ENCODE results near the gene FREY1.

The FREY1 gene

DNA sequence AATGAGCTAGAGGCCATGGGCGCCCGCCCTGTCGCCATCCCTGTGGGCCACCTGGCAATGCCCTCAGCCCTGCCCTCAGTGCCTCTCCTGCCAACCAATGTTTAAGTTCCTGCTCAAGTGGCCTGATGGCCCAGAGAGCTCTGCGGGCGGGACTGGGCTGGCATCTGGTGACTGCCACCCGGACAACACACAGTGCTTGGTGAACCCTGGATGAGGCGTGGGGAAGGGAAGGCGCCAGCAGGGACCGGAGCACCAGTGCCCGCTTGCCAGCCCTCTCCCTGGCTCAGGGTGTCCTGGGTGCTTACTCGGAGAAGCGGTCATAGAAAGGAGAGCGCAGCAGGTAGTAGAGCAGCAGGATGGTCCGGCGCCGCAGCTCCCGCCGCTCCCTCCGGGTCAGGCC lies 6.4 kb upstream of the FREY1 start:
- TF ChIP-seq TAF1 (IDR thresholded peaks at IDR 0.05; ENCODE audit: borderline replicate concordance, insufficient read depth, low read length) (no peak), POLR2AphosphoS5 (IDR thresholded peaks at IDR 0.05; ENCODE audit: low read depth, low read length) (no peak), SIN3A (IDR thresholded peaks at IDR 0.05; ENCODE audit: borderline replicate concordance, insufficient read depth, low read length) (no peak), FOXP2 (optimal IDR thresholded peaks at IDR 0.05; ENCODE audit: borderline replicate concordance, extremely low read depth, extremely low read length, insufficient read depth) (no peak)
- TF ChIP-seq, protein P1, sequence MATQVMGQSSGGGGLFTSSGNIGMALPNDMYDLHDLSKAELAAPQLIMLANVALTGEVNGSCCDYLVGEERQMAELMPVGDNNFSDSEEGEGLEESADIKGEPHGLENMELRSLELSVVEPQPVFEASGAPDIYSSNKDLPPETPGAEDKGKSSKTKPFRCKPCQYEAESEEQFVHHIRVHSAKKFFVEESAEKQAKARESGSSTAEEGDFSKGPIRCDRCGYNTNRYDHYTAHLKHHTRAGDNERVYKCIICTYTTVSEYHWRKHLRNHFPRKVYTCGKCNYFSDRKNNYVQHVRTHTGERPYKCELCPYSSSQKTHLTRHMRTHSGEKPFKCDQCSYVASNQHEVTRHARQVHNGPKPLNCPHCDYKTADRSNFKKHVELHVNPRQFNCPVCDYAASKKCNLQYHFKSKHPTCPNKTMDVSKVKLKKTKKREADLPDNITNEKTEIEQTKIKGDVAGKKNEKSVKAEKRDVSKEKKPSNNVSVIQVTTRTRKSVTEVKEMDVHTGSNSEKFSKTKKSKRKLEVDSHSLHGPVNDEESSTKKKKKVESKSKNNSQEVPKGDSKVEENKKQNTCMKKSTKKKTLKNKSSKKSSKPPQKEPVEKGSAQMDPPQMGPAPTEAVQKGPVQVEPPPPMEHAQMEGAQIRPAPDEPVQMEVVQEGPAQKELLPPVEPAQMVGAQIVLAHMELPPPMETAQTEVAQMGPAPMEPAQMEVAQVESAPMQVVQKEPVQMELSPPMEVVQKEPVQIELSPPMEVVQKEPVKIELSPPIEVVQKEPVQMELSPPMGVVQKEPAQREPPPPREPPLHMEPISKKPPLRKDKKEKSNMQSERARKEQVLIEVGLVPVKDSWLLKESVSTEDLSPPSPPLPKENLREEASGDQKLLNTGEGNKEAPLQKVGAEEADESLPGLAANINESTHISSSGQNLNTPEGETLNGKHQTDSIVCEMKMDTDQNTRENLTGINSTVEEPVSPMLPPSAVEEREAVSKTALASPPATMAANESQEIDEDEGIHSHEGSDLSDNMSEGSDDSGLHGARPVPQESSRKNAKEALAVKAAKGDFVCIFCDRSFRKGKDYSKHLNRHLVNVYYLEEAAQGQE (IDR thresholded peaks at IDR 0.05; ENCODE audit: insufficient read depth in 1 of 2, low read depth in 2 of 2, low read length in 2 of 2) = no peak

DNA sequence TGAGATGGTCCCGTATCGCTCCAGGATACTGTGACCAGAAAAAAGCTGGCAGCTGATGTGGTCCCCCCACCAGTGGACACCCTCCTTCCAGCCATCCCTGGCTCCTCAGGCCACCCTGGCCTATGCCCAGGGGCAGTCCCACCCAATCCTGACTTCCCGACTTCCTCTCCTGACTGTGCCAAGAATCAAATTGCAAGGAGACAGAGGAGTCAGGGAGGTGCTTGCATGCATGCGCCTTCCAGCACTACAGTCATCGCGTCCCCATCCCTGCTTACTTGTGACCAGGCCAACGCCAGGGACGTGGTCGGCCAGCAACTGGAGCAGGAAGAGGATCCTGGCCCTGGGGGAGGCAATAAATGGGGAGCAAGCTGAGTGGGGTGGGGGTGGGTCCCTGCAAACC lies 3.6 kb upstream of the FREY1 start:
- TF ChIP-seq SIN3A (IDR thresholded peaks at IDR 0.05; ENCODE audit: borderline replicate concordance, insufficient read depth, low read length) (no peak), FOXP2 (optimal IDR thresholded peaks at IDR 0.05; ENCODE audit: borderline replicate concordance, extremely low read depth, extremely low read length, insufficient read depth) (no peak), POLR2AphosphoS5 (IDR thresholded peaks at IDR 0.05; ENCODE audit: low read depth, low read length) (no peak), TAF1 (IDR thresholded peaks at IDR 0.05; ENCODE audit: borderline replicate concordance, insufficient read depth, low read length) (no peak)
- TF ChIP-seq, protein P1 (IDR thresholded peaks at IDR 0.05; ENCODE audit: insufficient read depth in 1 of 2, low read depth in 2 of 2, low read length in 2 of 2) = no peak

DNA sequence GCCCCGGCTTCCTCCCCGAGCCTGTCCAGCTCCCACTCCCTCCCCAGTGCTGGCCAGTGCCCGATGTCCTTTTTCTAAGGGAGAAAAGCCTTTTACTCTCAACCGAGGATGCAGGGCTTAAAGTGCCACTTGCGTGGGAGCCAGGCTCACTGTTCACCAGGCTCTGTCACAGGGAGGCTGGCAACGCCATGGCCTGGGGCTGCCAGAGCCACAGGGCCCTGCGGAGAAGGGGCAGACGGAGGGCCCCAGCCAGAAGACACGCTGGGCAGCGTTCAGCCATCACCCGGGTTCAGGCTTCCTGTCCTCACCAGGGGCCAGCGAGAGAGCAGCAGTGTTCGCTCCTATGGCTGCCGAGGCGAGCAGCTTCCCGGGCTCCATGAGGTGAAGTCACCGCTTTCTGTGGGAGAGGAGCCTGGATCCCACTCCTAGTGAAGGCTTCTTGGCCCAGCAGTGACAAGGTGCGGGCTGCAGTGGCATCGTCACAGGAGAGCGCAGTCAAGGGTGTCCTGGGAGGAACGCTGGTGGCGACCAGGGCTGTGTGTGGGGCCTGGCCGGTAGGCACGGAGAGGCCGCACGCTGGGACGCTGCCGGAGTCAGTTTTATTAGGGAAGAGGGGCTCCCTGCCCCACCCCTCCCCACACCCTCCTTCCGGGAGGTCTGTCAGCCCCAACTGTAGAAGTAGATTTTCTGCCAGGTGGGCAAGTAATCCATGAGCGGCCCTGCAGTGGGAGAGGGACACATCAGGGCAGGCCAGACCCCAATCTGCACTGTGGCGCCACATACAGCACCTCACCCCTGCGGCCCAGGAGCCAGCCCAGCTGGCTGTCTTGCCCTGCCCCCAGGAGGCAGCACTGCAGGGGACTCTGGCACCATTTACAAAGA lies 2.8 kb upstream of the FREY1 start:
- TF ChIP-seq, protein P1 (IDR thresholded peaks at IDR 0.05; ENCODE audit: insufficient read depth in 1 of 2, low read depth in 2 of 2, low read length in 2 of 2) = no peak
- TF ChIP-seq TAF1 (IDR thresholded peaks at IDR 0.05; ENCODE audit: borderline replicate concordance, insufficient read depth, low read length) = no peak

DNA sequence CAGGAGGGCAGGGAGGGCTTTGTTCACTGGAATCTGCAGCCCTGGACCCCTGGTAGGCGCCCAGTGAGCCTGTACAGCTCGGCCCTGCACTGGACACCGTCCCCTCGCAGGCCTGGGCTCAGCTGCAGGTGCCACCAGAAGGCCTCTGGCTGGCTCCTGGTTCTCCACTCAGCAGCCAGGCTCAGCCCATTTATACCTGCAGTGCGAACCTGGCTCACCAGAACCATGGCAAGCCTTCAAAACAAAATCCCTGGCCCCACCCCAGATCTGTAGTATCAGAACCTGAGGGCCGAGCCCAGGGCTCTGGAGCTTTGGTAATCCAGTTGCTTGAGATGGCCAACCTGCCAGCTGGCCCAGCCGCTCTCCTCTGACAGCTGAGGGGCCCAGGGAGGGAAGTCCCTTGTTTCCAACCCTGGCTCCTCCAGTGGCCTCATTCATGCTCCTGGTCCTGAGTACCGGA lies 870 bp upstream of the FREY1 start:
- TF ChIP-seq FOXP2 (optimal IDR thresholded peaks at IDR 0.05; ENCODE audit: borderline replicate concordance, extremely low read depth, extremely low read length, insufficient read depth) (no peak), POLR2AphosphoS5 (IDR thresholded peaks at IDR 0.05; ENCODE audit: low read depth, low read length) (no peak; the same call in 1 of the 2 replicates), TAF1 (IDR thresholded peaks at IDR 0.05; ENCODE audit: borderline replicate concordance, insufficient read depth, low read length) (no peak), SIN3A (IDR thresholded peaks at IDR 0.05; ENCODE audit: borderline replicate concordance, insufficient read depth, low read length) (no peak)
- TF ChIP-seq, protein P1 (IDR thresholded peaks at IDR 0.05; ENCODE audit: insufficient read depth in 1 of 2, low read depth in 2 of 2, low read length in 2 of 2) = no peak
